IMR-90 (cell line): ENCODE results near the gene GMCL1. TPM values are rescaled to one million over a fixed set of nuclear protein-coding genes. Genes with fewer than 3 reads are reported as not detected.
"Not testable (repeated sequence)": the region's sequence is repeated elsewhere in the genome, so short reads cannot be mapped to it uniquely, and the experiment has no call there.

Experiments
- ATAC-seq: fragments of 200-7000 bp; cut with Tn5 transposase; 2 replicates; pipeline ENCODE4 v1.9.1; 2020; ENCODE audit warnings: low read depth, mild to moderate bottlenecking, moderate library complexity
- BruUV-seq: library from RNA; stranded (reverse); fragments of 400-500 nt; replicated peaks from 2 replicates; lab custom pipeline; 2021; lab: Mats Ljungman, UMichigan
- CTCF ChIA-PET: fragments of 300-600 bp; formaldehyde crosslinking; extraction: SDS; loops from one replicate; lab custom pipeline; 2021; ENCODE audit warnings: antibody characterized with exemption; lab: Yijun Ruan, JAX
- POLR2A ChIA-PET: fragments of 300-600 bp; sonication (Branson Sonifier 250); formaldehyde crosslinking; loops from one replicate; lab custom pipeline; 2022; ENCODE audit warnings: antibody characterized with exemption; ENCODE audit not compliant: unreplicated experiment; lab: Charles Lee
- DNase-seq: peaks from one replicate; pipeline ENCODE4 v3.0.0; 2013
- H2AFZ ChIP-seq: replicated peaks from 2 replicates; pipeline ENCODE3; 2013; ENCODE audit warnings: low read length, mild to moderate bottlenecking; ENCODE audit not compliant: poor library complexity
- H2AK5ac ChIP-seq: 2 replicates; pipeline ENCODE4 v1.6.1; 2013; ENCODE audit warnings: low read depth, low read length, inconsistent platforms
- H2AK9ac ChIP-seq: replicated peaks from 2 replicates; pipeline ENCODE3; 2013; ENCODE audit warnings: mild to moderate bottlenecking, low read depth, low read length, moderate library complexity; ENCODE audit not compliant: poor library complexity
- H2BK120ac ChIP-seq: 2 replicates; pipeline ENCODE4 v1.6.1; 2013; ENCODE audit warnings: low read depth, low read length, inconsistent platforms
- H2BK15ac ChIP-seq: 3 replicates; pipeline ENCODE4 v1.6.1; 2013; ENCODE audit warnings: low read depth, low read length, inconsistent platforms
- H2BK20ac ChIP-seq: 2 replicates; pipeline ENCODE4 v1.6.1; 2013; ENCODE audit warnings: low read depth, mild to moderate bottlenecking, inconsistent platforms, low read length, moderate library complexity
- H2BK5ac ChIP-seq: 2 replicates; pipeline ENCODE4 v1.6.1; 2013; ENCODE audit warnings: mild to moderate bottlenecking, low read depth, low read length, inconsistent platforms; ENCODE audit not compliant: poor library complexity, severe bottlenecking
- H3K14ac ChIP-seq: replicated peaks from 2 replicates; pipeline ENCODE4 v1.6.1; 2013; ENCODE audit warnings: low read depth, low read length, inconsistent platforms
- H3K18ac ChIP-seq: 2 replicates; pipeline ENCODE4 v1.6.1; 2013; ENCODE audit warnings: low read depth, low read length, control low read depth
- H3K23ac ChIP-seq: 2 replicates; pipeline ENCODE4 v1.6.1; 2013; ENCODE audit warnings: low read depth, low read length, inconsistent platforms
- H3K27ac ChIP-seq: 2 replicates; pipeline ENCODE4 v1.5.1; 2013; ENCODE audit warnings: mild to moderate bottlenecking, control low read depth, low read length; ENCODE audit not compliant: insufficient read depth
- H3K27me3 ChIP-seq: 2 replicates; pipeline ENCODE4 v1.6.1; 2013; ENCODE audit warnings: low read length; ENCODE audit not compliant: control insufficient read depth, insufficient read depth
- H3K36me3 ChIP-seq: 2 replicates; pipeline ENCODE4 v1.6.1; 2013; ENCODE audit warnings: low read length, mixed read lengths; ENCODE audit not compliant: control insufficient read depth, insufficient read depth
- H3K4ac ChIP-seq: 2 replicates; pipeline ENCODE4 v1.6.1; 2013; ENCODE audit warnings: low read depth, low read length, inconsistent platforms
- H3K4me1 ChIP-seq: 2 replicates; pipeline ENCODE4 v1.6.1; 2013; ENCODE audit warnings: low read length, mixed read lengths; ENCODE audit not compliant: control insufficient read depth, insufficient read depth
- H3K4me2 ChIP-seq: 2 replicates; pipeline ENCODE4 v1.6.1; 2013; ENCODE audit warnings: low read depth, mild to moderate bottlenecking, control low read depth, low read length, moderate library complexity
- H3K4me3 ChIP-seq: 2 replicates; pipeline ENCODE4 v1.5.1; 2013; ENCODE audit warnings: low read depth, mild to moderate bottlenecking, control low read depth, low read length, moderate library complexity; ENCODE audit not compliant: insufficient read depth
- H3K56ac ChIP-seq: 2 replicates; pipeline ENCODE4 v1.6.1; 2013; ENCODE audit warnings: low read length, inconsistent platforms; ENCODE audit not compliant: insufficient read depth; ENCODE audit errors: extremely low read depth
- H3K79me1 ChIP-seq, 2 experiments: 2 replicates each; pipeline ENCODE4 v1.6.1; 2013; ENCODE audit warnings: low read length in 2 of 2, inconsistent platforms in 1 of 2, low read depth in 1 of 2
- H3K9ac ChIP-seq: 2 replicates; pipeline ENCODE4 v1.6.1; 2013; ENCODE audit warnings: low read depth, low read length, control low read depth
- H3K9me1 ChIP-seq: 2 replicates; pipeline ENCODE4 v1.6.1; 2013; ENCODE audit warnings: low read length, inconsistent platforms; ENCODE audit not compliant: insufficient read depth
- H3K9me3 ChIP-seq: 2 replicates; pipeline ENCODE4 v1.6.1; 2013; ENCODE audit warnings: low read length; ENCODE audit not compliant: control insufficient read depth, insufficient read depth
- H4K20me1 ChIP-seq: 2 replicates; pipeline ENCODE4 v1.6.1; 2013; ENCODE audit warnings: low read length, inconsistent platforms; ENCODE audit not compliant: insufficient read depth
- H4K5ac ChIP-seq: 2 replicates; pipeline ENCODE4 v1.6.1; 2013; ENCODE audit warnings: mild to moderate bottlenecking, low read depth, low read length, control low read depth
- H4K8ac ChIP-seq, 2 experiments: 2 replicates each; pipeline ENCODE4 v1.6.1; 2013; ENCODE audit warnings: low read depth in 2 of 2, low read length in 2 of 2, control low read depth in 1 of 2, inconsistent platforms in 1 of 2
- H4K91ac ChIP-seq: 2 replicates; pipeline ENCODE4 v1.6.1; 2013; ENCODE audit warnings: low read depth, low read length, inconsistent platforms; ENCODE audit not compliant: insufficient read depth
- WGBS, 2 experiments: methylation state at CpG; one replicate each; pipeline versions ENCODE4 v1.1.5 to v1.1.7; 2013; ENCODE audit warnings: missing lambda C conversion rate in 2 of 2; ENCODE audit not compliant: insufficient read length in 1 of 2; ENCODE audit errors: extremely low coverage in 2 of 2; 5-methylcytosine and 5-hydroxymethylcytosine counted together
- dilution Hi-C: fragments of 300-500 bp; cut with HindIII; formaldehyde crosslinking; loops from one replicate; pipeline ENCODE4 v1.14.3; 2018; ENCODE audit warnings: low sequenced_read_pairs; ENCODE audit not compliant: unreplicated experiment
- in situ Hi-C: fragments of 300-500 bp; cut with MboI; formaldehyde crosslinking; loops from 3 replicates; pipeline ENCODE4 v1.14.3; 2019; ENCODE audit warnings: low sequenced_read_pairs, inconsistent platforms, mixed read lengths
- intact Hi-C: fragments of 100-400 bp; cut with micrococcal nuclease; formaldehyde crosslinking; loops from 2 replicates; pipeline ENCODE4 v1.10.0; 2022
- polyA plus RNA-seq, 3 experiments: library from polyadenylated mRNA; depleted of rRNA; stranded (reverse); fragments of >200 nt; gene quantifications; 2 replicates each; pipeline ENCODE4 v1.2.3, GENCODE V29; 2012; ENCODE audit warnings: low replicate concordance in 1 of 3
- total RNA-seq: library from RNA; depleted of rRNA; stranded (reverse); fragments of >200 nt; gene quantifications from 2 replicates; pipeline ENCODE4 v1.2.3, GENCODE V29; 2012

GMCL1 gene
- total and polyA plus RNA-seq, 2 of the 4 experiments (the other 2 are of a cell fraction) = 2.8 to 3.4 TPM

GRCh38 chr2:69892838-69893424, 63.5 kb downstream of the GMCL1 start:
- ATAC-seq, in situ Hi-C loops: not testable (repeated sequence)

More at GRCh38 chr2:69892838-69893424, 63.5 kb downstream of the GMCL1 start:
- H3K18ac ChIP-seq, H3K36me3 ChIP-seq, H3K23ac ChIP-seq, H2AK9ac ChIP-seq, POLR2A ChIA-PET, dilution Hi-C loops, H3K4ac ChIP-seq, H2BK120ac ChIP-seq, BruUV-seq, H3K9me1 ChIP-seq, H2BK15ac ChIP-seq, H2AFZ ChIP-seq, H2AK5ac ChIP-seq, H4K91ac ChIP-seq, H3K4me1 ChIP-seq, H2BK5ac ChIP-seq, H3K14ac ChIP-seq, H3K4me3 ChIP-seq, H3K27ac ChIP-seq, H2BK20ac ChIP-seq, H3K27me3 ChIP-seq, H3K9me3 ChIP-seq, DNase-seq, H3K4me2 ChIP-seq, H3K56ac ChIP-seq, H3K9ac ChIP-seq, H4K20me1 ChIP-seq: not testable (repeated sequence)
- Histone ChIP-seq H4K8ac (peak overlapping the region; percentile 97 to 98), H3K79me1 (peaks cover 11 to 30% of the 10 kb centered on the region in 2 experiments; a peak in 2 of 4 replicates), H4K5ac (peak overlapping the region; percentile 77)
- CTCF ChIA-PET = interaction anchor here (1.1 to 1.2 kb wide), 2 partner anchors 10 to 168 kb away, joined by 3 to 7 read pairs; no protein-coding TSS in a partner anchor
- WGBS, 2 experiments = no CpG with 5 or more reads among the region's 7 CpGs
- intact Hi-C loops = loop anchor here (2.0 kb wide), 1 partner anchor 168 kb away; no protein-coding TSS in a partner anchor
